ENCODE measurements around the gene NDUFAF8. TPM values are rescaled to one million over a fixed set of nuclear protein-coding genes. Genes with fewer than 3 reads are reported as not detected.

The NDUFAF8 gene
- total RNA-seq, 4 donors from 2014 or later: 28.7 to 56.7 (median 37.5) TPM

DNA sequence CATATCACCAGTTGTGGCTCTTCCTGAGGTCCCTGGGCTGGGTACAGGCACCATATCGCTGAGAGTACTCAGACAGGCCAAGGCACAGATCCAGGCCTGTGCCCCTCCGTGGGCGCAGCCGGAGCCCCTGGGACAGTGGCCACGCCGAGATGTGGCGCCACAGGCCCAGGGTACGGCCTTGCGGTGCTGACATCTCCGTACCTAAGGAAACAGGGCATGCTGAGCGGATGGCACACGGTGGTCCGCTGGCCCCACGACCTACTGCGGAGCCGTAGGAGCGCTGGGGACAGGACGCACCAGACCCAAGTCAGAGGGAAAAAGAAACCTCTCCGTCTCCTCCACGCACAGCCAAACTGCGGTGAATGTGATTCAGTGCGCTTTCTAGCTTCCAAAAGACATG lies 26.5 kb downstream of the NDUFAF8 start:
- ATAC-seq (ENCODE audit: low FRiP score) (no peak), DNase-seq (ENCODE audit: low spot score) (no peak)
- TF ChIP-seq CTCF (IDR thresholded peaks at IDR 0.05): no peak

DNA sequence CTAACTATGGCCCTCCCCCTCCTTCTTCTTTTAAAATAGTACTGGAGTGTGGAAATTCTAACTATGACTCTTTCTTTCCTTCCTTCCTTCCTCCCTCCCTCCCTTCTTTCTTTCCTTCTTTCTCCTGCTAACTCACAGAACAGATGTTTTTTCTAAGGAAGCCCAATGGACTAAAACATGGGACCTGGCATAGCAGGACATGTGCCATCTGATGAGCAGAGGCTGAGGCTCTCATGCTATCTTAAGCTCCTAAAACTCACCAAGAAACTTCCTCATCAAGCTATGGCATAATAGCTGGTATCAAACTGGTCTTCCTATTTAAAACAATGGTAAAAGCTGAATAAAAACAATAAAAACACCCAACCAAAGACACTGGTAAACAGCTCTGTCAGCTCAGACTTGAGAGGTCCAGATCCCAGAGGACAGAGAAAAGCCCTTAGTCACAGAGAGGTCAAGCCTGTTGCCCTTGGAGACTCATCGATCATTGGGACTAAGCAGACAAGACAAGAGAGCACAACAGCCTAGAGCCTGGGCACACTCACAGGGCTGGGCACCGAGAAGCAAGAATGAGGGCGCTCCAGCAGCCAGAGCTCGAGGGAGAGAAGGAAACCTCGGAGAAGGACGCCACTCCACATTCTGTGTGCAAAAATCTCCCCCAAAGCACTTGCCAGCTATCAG lies 28.4 kb downstream of the NDUFAF8 start:
- ATAC-seq (ENCODE audit: low FRiP score): no peak
- no peak for TF ChIP-seq CTCF (IDR thresholded peaks at IDR 0.05)
- no peak for DNase-seq (ENCODE audit: low spot score)

- no peak for TF ChIP-seq CTCF (IDR thresholded peaks at IDR 0.05)
- no peak for DNase-seq (ENCODE audit: low spot score)
- no peak for ATAC-seq (ENCODE audit: low FRiP score)
Observed at GRCh38 chr17:81270279-81270678, 31.2 kb downstream of the NDUFAF8 start.

GRCh38 chr17:81271226-81271625 lies 32.1 kb downstream of the NDUFAF8 start:
- TF ChIP-seq CTCF (IDR thresholded peaks at IDR 0.05): no peak
- no peak for DNase-seq (ENCODE audit: low spot score)
- ATAC-seq (ENCODE audit: low FRiP score): no peak

DNA sequence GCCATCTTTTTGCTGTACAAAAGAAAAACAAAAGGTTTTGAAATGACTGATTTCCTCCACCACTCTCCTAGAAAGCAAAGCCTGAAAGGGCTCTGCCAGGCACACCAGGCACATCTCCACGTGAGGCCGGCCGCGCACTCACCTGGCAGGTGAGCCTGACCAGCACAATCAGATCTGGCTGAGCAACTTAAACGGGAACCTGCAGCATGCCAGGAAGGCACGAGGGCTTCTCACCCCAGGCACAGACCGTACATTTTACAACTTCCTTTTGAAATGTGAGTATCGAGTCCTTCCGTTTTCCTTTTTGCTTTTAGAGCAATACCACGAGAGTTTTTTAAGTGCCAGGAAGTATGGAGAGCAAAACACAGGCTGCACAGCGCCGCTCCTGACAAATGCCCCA lies 33.5 kb downstream of the NDUFAF8 start:
- no peak for DNase-seq (ENCODE audit: low spot score)
- no peak for ATAC-seq (ENCODE audit: low FRiP score)
- TF ChIP-seq CTCF (IDR thresholded peaks at IDR 0.05): no peak

DNA sequence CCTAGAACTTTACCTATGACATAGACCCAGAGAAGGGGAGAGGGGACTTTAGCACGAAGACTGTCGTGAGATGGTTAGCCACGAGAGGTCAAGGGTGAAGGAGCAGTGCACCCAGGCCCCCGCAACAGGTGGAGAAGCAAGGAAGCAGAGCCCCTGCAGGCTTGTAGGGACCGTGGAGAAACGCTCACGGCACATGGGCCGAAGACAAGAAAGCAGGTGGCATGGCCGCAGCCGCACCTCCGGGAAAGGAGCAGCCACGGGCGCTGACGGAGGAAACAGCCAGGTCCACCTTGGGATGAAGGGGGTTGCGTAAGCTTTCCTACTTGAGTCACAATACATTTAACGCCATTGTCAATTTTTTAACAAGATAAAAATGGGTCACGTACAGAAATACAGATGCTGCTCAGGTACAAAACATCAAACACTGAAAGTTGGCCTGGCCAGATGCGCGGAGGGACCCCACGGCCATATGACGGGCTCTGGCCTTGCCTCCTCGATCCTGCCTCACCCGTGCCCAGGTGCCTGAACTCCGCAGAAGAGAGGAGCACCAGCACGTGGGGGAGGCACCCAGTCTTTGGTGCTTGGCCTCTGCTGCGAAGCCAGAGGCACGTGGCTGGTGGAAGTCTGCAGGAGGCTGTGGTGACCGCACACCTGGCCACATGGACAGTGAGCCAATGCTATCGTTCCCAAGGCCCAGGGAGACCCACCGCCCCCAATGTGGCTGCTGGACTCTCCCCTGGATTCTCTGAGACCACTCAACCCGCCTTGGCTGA lies 34.8 kb downstream of the NDUFAF8 start:
- TF ChIP-seq CTCF (IDR thresholded peaks at IDR 0.05): no peak
- DNase-seq (ENCODE audit: low spot score) (no peak), ATAC-seq (ENCODE audit: low FRiP score) (no peak)

DNA sequence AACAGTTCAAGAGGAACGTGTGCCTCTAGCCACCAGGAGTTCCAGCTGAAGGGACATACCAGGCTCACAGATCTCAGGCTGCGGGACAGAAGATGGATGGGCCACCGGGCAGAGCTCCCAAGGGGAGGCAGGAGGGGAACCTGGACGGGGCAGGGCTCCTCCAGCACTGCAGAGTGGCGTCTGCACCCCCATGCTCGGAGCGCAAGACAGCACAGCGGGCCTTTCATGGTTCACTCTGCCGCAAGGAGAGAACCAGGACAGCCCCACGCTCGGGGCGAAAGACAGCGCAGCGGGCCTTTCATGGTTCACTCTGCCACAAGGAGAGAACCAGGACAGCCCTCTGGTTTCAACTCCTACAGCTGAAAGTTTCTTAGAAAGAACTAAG lies 35.3 kb downstream of the NDUFAF8 start:
- TF ChIP-seq CTCF (IDR thresholded peaks at IDR 0.05): no peak
- ATAC-seq (ENCODE audit: low FRiP score): no peak
- no peak for DNase-seq (ENCODE audit: low spot score)

Measured in omental fat pad (tissue), 4 donors.